ENCODE results near the gene RAB3IL1. TPM values are rescaled to one million over a fixed set of nuclear protein-coding genes. Genes with fewer than 3 reads are reported as not detected.

The RAB3IL1 gene
- total RNA-seq, 1 experiment from 2014 or later = 18.1 TPM

DNA sequence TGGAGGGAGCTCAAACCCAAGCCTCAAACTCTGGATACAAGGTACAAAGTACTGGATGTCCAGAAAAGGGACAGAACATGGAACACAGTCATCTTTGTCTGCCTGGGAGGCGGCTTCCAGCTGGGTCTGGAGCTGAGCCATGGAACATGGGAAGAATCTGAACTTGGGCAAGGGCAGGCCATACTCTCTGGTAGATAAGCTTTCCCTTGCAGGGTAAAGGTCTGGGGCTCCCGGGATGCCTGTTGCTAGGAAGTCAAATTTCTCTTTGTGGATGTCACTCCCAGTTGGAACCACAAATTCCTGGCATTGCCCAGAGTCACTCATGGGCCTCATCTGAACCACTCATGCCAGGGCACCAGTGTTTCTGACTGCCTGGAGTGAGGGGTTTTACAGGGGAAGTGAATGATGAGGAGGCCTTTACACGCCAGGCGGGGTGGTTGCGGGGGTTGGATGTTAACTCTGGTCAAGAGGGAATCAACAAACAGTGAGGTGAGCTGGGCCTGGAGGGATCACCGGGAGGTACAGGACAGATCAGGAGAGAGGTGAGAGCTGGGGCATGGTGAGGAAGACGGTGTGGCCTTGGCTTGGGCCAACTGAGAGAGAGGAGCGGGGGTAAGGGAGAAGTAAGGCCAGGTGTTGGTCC, 44.3 kb upstream of the RAB3IL1 start:
- H3K9me2 ChIP-seq (ENCODE audit: insufficient read depth) = no peaks in the 10 kb centered on the region
- no peak overlapping the region for H3K4me2 ChIP-seq (ENCODE audit: low read length)
- H3K4me1 ChIP-seq (ENCODE audit: control insufficient read depth in 1 of 2, insufficient read depth in 2 of 2, low read length in 2 of 2) = peaks cover 3 to 59% of the 10 kb centered on the region in 2 experiments; a peak in 3 of 4 replicates
- CTCF ChIA-PET = interaction anchor here (1.1 to 2.6 kb wide), 4 partner anchors 14 to 164 kb away, joined by 5 to 10 read pairs (median 6); no protein-coding TSS in a partner anchor
- RAD21 ChIA-PET (ENCODE audit: low non-redundant PET in 1 of 2, low total read pairs in 2 of 2, uncharacterized antibody in 2 of 2, unreplicated experiment in 2 of 2) = no interaction called here
- POLR2A ChIA-PET = interaction anchor here (0.6 to 10.2 kb wide), 7 partner anchors 10 to 120 kb away, joined by 4 to 77 read pairs (median 10); partner anchors contain the start of gene BEST1
- intact Hi-C loops (cut with micrococcal nuclease) = loop anchor here (5.0 kb wide), 1 partner anchor 64 kb away; no protein-coding TSS in a partner anchor
- H4K20me1 ChIP-seq (ENCODE audit: insufficient read depth) = peaks cover 18% of the 10 kb centered on the region; the same call in 1 of the 2 replicates
- TF ChIP-seq ELF1 (IDR thresholded peaks at IDR 0.05; ENCODE audit: borderline replicate concordance, low read depth) (no peak), CBX3 (IDR thresholded peaks at IDR 0.05; ENCODE audit: low read depth) (no peak), RAD21 (IDR thresholded peaks at IDR 0.05; ENCODE audit: low read depth) (no peak), SRF (IDR thresholded peaks at IDR 0.05; ENCODE audit: low read depth) (no peak), ZNF274 (IDR thresholded peaks at IDR 0.05; ENCODE audit: low read depth, low read length) (no peak), YY1 (IDR thresholded peaks at IDR 0.05; ENCODE audit: extremely low read depth, insufficient replicate concordance, low read depth, low read length) (no peak), SIN3A (IDR thresholded peaks at IDR 0.05; ENCODE audit: low read depth) (no peak), TCF7L2 (IDR thresholded peaks at IDR 0.05; ENCODE audit: borderline replicate concordance, extremely low read depth, insufficient read depth, insufficient read length) (no peak), CEBPB (IDR thresholded peaks at IDR 0.05; ENCODE audit: low read depth) (no peak), EZH2phosphoT487 (IDR thresholded peaks at IDR 0.05; ENCODE audit: borderline replicate concordance) (no peak), EZH2 (IDR thresholded peaks at IDR 0.05) (no peak), ZFX (IDR thresholded peaks at IDR 0.05) (no peak), FOSL1 (IDR thresholded peaks at IDR 0.05; ENCODE audit: low read depth) (no peak), POLR2A (IDR thresholded peaks at IDR 0.05; ENCODE audit: borderline replicate concordance, extremely low read depth, insufficient read depth, insufficient read length) (no peak)
- TF ChIP-seq, protein P1, sequence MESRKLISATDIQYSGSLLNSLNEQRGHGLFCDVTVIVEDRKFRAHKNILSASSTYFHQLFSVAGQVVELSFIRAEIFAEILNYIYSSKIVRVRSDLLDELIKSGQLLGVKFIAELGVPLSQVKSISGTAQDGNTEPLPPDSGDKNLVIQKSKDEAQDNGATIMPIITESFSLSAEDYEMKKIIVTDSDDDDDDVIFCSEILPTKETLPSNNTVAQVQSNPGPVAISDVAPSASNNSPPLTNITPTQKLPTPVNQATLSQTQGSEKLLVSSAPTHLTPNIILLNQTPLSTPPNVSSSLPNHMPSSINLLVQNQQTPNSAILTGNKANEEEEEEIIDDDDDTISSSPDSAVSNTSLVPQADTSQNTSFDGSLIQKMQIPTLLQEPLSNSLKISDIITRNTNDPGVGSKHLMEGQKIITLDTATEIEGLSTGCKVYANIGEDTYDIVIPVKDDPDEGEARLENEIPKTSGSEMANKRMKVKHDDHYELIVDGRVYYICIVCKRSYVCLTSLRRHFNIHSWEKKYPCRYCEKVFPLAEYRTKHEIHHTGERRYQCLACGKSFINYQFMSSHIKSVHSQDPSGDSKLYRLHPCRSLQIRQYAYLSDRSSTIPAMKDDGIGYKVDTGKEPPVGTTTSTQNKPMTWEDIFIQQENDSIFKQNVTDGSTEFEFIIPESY (IDR thresholded peaks at IDR 0.05; ENCODE audit: extremely low read depth, insufficient replicate concordance, low read length) = no peak
- TF ChIP-seq, protein P2, sequence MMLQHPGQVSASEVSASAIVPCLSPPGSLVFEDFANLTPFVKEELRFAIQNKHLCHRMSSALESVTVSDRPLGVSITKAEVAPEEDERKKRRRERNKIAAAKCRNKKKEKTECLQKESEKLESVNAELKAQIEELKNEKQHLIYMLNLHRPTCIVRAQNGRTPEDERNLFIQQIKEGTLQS (IDR thresholded peaks at IDR 0.05) = no peak
- TF ChIP-seq, protein P3, sequence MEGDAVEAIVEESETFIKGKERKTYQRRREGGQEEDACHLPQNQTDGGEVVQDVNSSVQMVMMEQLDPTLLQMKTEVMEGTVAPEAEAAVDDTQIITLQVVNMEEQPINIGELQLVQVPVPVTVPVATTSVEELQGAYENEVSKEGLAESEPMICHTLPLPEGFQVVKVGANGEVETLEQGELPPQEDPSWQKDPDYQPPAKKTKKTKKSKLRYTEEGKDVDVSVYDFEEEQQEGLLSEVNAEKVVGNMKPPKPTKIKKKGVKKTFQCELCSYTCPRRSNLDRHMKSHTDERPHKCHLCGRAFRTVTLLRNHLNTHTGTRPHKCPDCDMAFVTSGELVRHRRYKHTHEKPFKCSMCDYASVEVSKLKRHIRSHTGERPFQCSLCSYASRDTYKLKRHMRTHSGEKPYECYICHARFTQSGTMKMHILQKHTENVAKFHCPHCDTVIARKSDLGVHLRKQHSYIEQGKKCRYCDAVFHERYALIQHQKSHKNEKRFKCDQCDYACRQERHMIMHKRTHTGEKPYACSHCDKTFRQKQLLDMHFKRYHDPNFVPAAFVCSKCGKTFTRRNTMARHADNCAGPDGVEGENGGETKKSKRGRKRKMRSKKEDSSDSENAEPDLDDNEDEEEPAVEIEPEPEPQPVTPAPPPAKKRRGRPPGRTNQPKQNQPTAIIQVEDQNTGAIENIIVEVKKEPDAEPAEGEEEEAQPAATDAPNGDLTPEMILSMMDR (IDR thresholded peaks at IDR 0.05 in 2 of 3, conservative IDR thresholded peaks at IDR 0.05 in 1 of 3; ENCODE audit: borderline replicate concordance in 1 of 3, insufficient read depth in 1 of 3, low read depth in 2 of 3, low read length in 2 of 3) = no peak
- TF ChIP-seq, protein P4, sequence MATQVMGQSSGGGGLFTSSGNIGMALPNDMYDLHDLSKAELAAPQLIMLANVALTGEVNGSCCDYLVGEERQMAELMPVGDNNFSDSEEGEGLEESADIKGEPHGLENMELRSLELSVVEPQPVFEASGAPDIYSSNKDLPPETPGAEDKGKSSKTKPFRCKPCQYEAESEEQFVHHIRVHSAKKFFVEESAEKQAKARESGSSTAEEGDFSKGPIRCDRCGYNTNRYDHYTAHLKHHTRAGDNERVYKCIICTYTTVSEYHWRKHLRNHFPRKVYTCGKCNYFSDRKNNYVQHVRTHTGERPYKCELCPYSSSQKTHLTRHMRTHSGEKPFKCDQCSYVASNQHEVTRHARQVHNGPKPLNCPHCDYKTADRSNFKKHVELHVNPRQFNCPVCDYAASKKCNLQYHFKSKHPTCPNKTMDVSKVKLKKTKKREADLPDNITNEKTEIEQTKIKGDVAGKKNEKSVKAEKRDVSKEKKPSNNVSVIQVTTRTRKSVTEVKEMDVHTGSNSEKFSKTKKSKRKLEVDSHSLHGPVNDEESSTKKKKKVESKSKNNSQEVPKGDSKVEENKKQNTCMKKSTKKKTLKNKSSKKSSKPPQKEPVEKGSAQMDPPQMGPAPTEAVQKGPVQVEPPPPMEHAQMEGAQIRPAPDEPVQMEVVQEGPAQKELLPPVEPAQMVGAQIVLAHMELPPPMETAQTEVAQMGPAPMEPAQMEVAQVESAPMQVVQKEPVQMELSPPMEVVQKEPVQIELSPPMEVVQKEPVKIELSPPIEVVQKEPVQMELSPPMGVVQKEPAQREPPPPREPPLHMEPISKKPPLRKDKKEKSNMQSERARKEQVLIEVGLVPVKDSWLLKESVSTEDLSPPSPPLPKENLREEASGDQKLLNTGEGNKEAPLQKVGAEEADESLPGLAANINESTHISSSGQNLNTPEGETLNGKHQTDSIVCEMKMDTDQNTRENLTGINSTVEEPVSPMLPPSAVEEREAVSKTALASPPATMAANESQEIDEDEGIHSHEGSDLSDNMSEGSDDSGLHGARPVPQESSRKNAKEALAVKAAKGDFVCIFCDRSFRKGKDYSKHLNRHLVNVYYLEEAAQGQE (IDR thresholded peaks at IDR 0.05; ENCODE audit: low read depth) = no peak
- no peaks in the 10 kb centered on the region for H3K27me3 ChIP-seq (ENCODE audit: insufficient read depth, low read length)
- peaks cover 6 to 35% of the 10 kb centered on the region in 2 experiments for H3K36me3 ChIP-seq (ENCODE audit: control insufficient read depth in 1 of 2, insufficient read depth in 2 of 2, low read length in 2 of 2)
- H3K9ac ChIP-seq (ENCODE audit: low read length) = 0 out of 2 replicates have a peak overlapping the region, but pooled peaks have one; percentile 14
- H3K9me3 ChIP-seq (ENCODE audit: control insufficient read depth in 1 of 2, insufficient read depth in 1 of 2, low read depth in 1 of 2, low read length in 2 of 2) = no peaks in the 10 kb centered on the region
- no peak overlapping the region for H3K4me3 ChIP-seq (replicated peaks in 1 of 2; ENCODE audit: low read depth in 1 of 2, low read length in 2 of 2)
- no TSS peak for BruUV-seq (replicated peaks)
- H2AFZ ChIP-seq (ENCODE audit: low read depth, low read length, poor library complexity, severe bottlenecking) = no peak overlapping the region
- peak; percentile 6; the same call in 1 of the 2 replicates for ATAC-seq
- DNase-seq (ENCODE audit: low read depth, low spot score) = no peak
- no peak overlapping the region for H3K27ac ChIP-seq (ENCODE audit: low read depth, low read length)
- peaks cover 20% of the 10 kb centered on the region for H3K79me2 ChIP-seq (ENCODE audit: insufficient read depth, low read length)

Measured in HCT116 (cell line).